Osteoblast (primary cell): ENCODE data around the gene SLC25A44. TPM values are rescaled to one million over a fixed set of nuclear protein-coding genes. Genes with fewer than 3 reads are reported as not detected.

ENCODE experiments used
- DNase-seq: peaks from one replicate; pipeline ENCODE4 v3.0.0; 2011; ENCODE audit warnings: low spot score, mixed read lengths; ENCODE audit not compliant: insufficient read length; ENCODE audit errors: missing footprints
- H2AFZ ChIP-seq: 2 replicates; pipeline ENCODE4 v1.6.0; 2011; ENCODE audit warnings: mild to moderate bottlenecking, low read length
- H3K27ac ChIP-seq: 2 replicates; pipeline ENCODE4 v1.5.1; 2011; ENCODE audit warnings: mild to moderate bottlenecking, low read depth, low read length, moderate library complexity
- H3K27me3 ChIP-seq: 2 replicates; pipeline ENCODE4 v1.6.0; 2012; ENCODE audit warnings: mild to moderate bottlenecking, control low read depth, inconsistent platforms, low read length, moderate library complexity; ENCODE audit not compliant: insufficient read depth
- H3K36me3 ChIP-seq: 2 replicates; pipeline ENCODE4 v1.5.1; 2011; ENCODE audit warnings: mild to moderate bottlenecking, low read length, control low read depth, moderate library complexity; ENCODE audit not compliant: insufficient read depth
- H3K4me1 ChIP-seq: 2 replicates; pipeline ENCODE4 v1.5.1; 2011; ENCODE audit warnings: mild to moderate bottlenecking, low read length, control low read depth, moderate library complexity; ENCODE audit not compliant: insufficient read depth
- H3K4me2 ChIP-seq: 2 replicates; pipeline ENCODE4 v1.6.0; 2011; ENCODE audit warnings: mild to moderate bottlenecking, low read length; ENCODE audit not compliant: insufficient read depth
- H3K4me3 ChIP-seq: fragments of 200-600 bp; sonication (generic); 3 replicates; pipeline ENCODE4 v1.5.1; 2012; ENCODE audit warnings: mild to moderate bottlenecking, low read length, inconsistent platforms; ENCODE audit not compliant: insufficient read depth
- H3K79me2 ChIP-seq: 2 replicates; pipeline ENCODE4 v1.6.0; 2012; ENCODE audit warnings: mild to moderate bottlenecking, low read length, control low read depth, inconsistent platforms; ENCODE audit not compliant: insufficient read depth
- H3K9me3 ChIP-seq: 2 replicates; pipeline ENCODE4 v1.5.1; 2011; ENCODE audit warnings: low read depth, low read length, control low read depth
- H4K20me1 ChIP-seq: 2 replicates; pipeline ENCODE4 v1.6.0; 2012; ENCODE audit warnings: mild to moderate bottlenecking, low read length, control low read depth; ENCODE audit not compliant: insufficient read depth
- total RNA-seq: library from RNA; depleted of rRNA; stranded (reverse); fragments of >200 nt; gene quantifications from 2 replicates; pipeline ENCODE4 v1.2.3, GENCODE V29; 2012
- TF ChIP-seq, protein P1 (sequence below): IDR thresholded peaks from 2 replicates; pipeline ENCODE4 v1.5.1; 2011; ENCODE audit warnings: mild to moderate bottlenecking, low read depth, low read length, moderate library complexity; ENCODE audit errors: extremely low read depth

SLC25A44 gene
- total RNA-seq, 1 donor: 15.2 TPM

DNA sequence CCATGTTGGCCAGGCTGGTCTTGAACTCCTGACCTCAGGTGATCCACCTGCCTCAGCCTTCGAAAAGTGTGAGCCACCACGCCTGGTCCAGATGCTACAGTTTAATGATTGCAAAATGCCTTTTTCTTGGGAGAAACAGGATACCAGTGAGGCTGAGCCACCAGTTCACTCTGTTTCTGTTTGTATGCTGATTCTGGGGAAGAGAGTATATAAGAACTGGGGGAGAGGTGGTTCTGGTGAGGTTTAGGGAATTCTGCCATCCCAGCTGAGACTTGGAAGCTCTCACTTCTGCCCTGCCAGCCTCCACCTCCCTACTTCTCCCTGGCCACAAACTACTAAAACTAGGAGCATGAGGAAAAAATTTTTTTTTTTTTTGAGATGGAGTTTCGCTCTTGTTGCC, 10.8 kb downstream of the SLC25A44 start:
- H3K79me2 ChIP-seq: peaks cover 52% of the 10 kb centered on the region
- no peak for DNase-seq
- TF ChIP-seq, protein P1, sequence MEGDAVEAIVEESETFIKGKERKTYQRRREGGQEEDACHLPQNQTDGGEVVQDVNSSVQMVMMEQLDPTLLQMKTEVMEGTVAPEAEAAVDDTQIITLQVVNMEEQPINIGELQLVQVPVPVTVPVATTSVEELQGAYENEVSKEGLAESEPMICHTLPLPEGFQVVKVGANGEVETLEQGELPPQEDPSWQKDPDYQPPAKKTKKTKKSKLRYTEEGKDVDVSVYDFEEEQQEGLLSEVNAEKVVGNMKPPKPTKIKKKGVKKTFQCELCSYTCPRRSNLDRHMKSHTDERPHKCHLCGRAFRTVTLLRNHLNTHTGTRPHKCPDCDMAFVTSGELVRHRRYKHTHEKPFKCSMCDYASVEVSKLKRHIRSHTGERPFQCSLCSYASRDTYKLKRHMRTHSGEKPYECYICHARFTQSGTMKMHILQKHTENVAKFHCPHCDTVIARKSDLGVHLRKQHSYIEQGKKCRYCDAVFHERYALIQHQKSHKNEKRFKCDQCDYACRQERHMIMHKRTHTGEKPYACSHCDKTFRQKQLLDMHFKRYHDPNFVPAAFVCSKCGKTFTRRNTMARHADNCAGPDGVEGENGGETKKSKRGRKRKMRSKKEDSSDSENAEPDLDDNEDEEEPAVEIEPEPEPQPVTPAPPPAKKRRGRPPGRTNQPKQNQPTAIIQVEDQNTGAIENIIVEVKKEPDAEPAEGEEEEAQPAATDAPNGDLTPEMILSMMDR: no peak

DNA sequence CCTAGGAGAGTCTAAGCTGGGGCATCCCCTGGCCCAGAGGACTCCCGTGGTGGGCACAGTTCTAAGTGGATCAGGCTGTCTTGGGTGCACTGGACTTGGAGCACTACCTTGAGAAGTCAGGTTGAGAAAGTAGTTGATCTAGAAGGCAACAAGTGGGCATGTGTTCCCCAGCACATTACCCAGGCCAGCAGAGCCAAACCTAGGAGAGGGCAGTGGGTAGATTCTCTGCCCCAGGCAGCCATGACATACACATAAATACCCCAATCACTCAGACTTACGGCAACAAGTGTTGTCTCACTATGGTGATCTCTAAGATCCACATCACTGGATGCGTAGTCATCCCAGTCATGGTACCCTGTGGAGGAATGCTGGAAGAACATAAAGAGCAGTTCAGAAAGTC, 17.3 kb downstream of the SLC25A44 start:
- no peak for DNase-seq
- no peak overlapping the region for H3K4me3 ChIP-seq
- H3K27ac ChIP-seq: no peak overlapping the region
- peaks cover 27% of the 10 kb centered on the region for H3K79me2 ChIP-seq
- H3K36me3 ChIP-seq: peaks cover 32% of the 10 kb centered on the region
- TF ChIP-seq, protein P1: no peak
- H4K20me1 ChIP-seq: no peaks in the 10 kb centered on the region
- peaks cover 9% of the 10 kb centered on the region for H3K4me1 ChIP-seq
- H2AFZ ChIP-seq: no peak overlapping the region
- no peaks in the 10 kb centered on the region for H3K27me3 ChIP-seq
- H3K4me2 ChIP-seq: no peak overlapping the region
- H3K9me3 ChIP-seq: no peaks in the 10 kb centered on the region

More for the DNA sequence above, 10.8 kb downstream of the SLC25A44 start:
- Histone ChIP-seq H3K27ac (no peak overlapping the region), H3K4me3 (no peak overlapping the region), H4K20me1 (peaks cover 4% of the 10 kb centered on the region), H3K9me3 (no peaks in the 10 kb centered on the region), H2AFZ (no peak overlapping the region), H3K27me3 (no peaks in the 10 kb centered on the region), H3K4me2 (no peak overlapping the region), H3K4me1 (peaks cover 8% of the 10 kb centered on the region), H3K36me3 (peaks cover 45% of the 10 kb centered on the region)

DNA sequence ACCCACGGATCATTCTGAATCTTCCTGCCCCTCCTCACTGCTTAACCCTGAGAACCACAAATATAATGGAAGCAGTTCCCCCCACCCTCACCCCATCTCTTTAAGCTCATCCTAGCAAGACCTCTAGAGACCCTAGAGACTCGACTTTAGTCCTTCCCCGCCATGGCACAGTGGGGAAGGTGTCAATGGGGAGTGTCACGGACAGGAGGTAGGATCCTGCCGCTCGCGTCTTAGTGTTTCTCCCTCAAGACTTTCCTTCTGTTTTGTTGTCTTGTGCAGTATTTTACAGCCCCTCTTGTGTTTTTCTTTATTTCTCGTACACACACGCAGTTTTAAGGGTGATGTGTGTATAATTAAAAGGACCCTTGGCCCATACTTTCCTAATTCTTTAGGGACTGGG, 18.2 kb downstream of the SLC25A44 start:
- Histone ChIP-seq H2AFZ (peak overlapping the region; percentile 66), H3K4me2 (peak overlapping the region; percentile 86), H3K9me3 (no peaks in the 10 kb centered on the region), H3K27me3 (no peaks in the 10 kb centered on the region), H4K20me1 (no peaks in the 10 kb centered on the region), H3K4me1 (peaks cover 9% of the 10 kb centered on the region), H3K4me3 (peak overlapping the region; percentile 92), H3K79me2 (peaks cover 23% of the 10 kb centered on the region), H3K36me3 (peaks cover 27% of the 10 kb centered on the region), H3K27ac (peak overlapping the region; percentile 100)
- TF ChIP-seq, protein P1: no peak
- DNase-seq: no peak

DNA sequence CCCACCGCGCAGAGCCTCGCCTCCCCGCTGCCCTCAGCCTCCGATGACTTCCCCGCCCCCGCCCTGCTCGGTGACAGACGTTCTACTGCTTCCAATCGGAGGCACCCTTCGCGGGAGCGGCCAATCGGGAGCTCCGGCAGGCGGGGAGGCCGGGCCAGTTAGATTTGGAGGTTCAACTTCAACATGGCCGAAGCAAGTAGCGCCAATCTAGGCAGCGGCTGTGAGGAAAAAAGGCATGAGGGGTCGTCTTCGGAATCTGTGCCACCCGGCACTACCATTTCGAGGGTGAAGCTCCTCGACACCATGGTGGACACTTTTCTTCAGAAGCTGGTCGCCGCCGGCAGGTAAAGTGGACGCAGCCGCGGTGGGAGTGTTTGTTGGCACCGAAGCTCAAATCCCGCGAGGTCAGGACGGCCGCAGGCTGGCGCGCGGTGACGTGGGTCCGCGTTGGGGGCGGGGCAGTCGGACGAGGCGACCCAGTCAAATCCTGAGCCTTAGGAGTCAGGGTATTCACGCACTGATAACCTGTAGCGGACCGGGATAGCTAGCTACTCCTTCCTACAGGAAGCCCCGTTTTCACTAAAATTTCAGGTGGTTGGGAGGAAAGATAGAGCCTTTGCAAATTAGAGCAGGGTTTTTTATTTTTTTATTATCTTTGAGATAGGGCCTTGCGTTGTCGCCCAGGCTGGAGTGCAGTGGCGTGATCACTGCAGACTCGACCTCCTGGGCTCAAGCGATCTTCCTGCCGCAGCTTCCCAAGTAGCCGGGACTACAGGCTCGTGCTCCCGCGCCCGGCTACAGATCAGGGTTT, 19.1 kb downstream of the SLC25A44 start, which contains the start of gene PMF1:
TSS of gene PMF1 (plus strand) at position 175 of the 811 bp plus-strand sequence. CDS start at position 184, 9 bp downstream.
- no peaks in the 10 kb centered on the region for H3K9me3 ChIP-seq
- peaks cover 21% of the 10 kb centered on the region for H3K36me3 ChIP-seq
- TF ChIP-seq, protein P1: no peak
- H3K4me2 ChIP-seq: peak within 1 kb of the TSS; percentile 86
- peak; percentile 100 for DNase-seq
- no peaks in the 10 kb centered on the region for H4K20me1 ChIP-seq
- H3K27ac ChIP-seq: peak within 1 kb of the TSS; percentile 100
- H3K79me2 ChIP-seq: peaks cover 23% of the 10 kb centered on the region
- peaks cover 16% of the 10 kb centered on the region for H3K4me1 ChIP-seq
- H3K4me3 ChIP-seq: peak within 1 kb of the TSS; percentile 92
- no peaks in the 10 kb centered on the region for H3K27me3 ChIP-seq
- H2AFZ ChIP-seq: peak within 1 kb of the TSS; percentile 100
